Measurements from ENCODE around the gene OXT.
"Not testable (repeated sequence)": the region's sequence is repeated elsewhere in the genome, so short reads cannot be mapped to it uniquely, and the experiment has no call there.

OXT gene

DNA sequence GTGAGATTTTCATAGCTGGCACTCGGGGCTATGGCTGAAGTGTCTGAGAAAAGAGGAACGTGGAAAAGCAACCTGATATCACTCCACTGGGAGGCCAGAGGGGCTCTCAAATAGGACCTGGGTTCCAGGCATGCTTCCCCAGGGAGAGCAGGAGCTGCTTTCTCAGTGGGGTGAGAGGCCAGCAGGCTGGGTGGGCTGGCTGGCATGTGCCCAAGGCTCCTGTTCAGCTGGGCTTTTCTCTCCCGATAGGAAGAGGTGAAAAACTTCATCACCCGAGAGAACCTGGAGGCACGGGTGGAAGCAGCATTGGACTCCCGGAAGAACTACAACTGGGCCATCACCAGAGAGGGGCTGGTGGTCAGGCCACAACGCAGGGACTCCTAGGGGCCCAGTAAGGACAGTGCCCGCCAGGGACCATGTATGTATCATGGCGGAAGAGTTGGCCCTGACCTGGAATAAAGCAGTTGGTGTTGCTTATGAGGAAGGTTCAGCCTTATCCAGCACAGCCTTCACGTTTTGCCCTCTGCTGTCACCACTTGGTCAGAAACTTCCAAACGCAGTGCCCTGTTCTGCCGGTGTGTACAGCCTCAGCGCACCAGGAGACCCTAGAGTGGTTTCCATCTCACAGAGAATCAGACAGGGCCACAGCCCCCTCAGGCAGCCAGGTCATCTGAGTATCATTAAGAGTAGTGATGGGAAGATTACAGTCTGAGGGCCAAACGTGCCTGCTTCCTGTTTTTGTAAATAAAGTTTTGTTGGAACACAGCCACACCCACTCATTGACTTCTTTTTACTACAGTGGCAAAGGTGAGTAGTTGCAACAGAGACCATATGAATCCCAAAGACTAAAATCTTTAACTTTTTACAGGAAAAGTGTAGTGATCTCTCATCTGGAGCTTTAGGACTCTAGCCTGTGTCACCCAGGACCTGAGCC lies 23.7 kb upstream of the OXT start:
- in situ Hi-C loops (cut with MboI; ENCODE audit: low sequenced_read_pairs), result no loop called here

DNA sequence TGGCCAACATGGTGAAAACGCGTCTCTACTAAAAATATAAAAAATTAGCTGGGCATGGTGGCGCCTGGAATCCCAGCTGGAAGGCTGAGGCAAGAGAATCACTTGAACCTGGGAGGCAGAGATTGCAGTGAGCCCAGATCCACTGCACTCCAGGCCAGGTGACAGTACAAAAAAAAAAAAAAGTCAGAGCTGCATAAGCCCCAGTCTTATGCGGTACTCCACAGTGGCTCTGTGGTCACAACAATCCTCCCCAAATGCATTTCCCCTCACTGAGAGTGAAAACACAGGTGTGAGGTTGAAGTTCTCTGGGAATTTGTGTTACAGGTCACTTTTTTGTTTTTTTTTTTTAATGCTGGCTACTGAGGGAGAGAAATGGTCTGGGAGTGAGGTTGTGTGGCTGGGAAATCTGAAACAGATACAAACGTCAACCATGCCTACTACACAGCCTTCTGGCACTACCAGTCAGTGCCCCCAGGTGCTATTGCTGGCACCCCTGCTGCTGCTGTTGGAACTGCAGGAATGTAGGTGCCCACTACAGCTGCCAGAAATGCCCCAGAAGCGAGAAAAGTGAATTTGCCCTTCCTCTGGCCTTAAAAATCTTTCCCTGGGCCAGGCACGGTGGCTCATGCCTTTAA lies 19.9 kb upstream of the OXT start:
- in situ Hi-C loops (cut with MboI; ENCODE audit: low sequenced_read_pairs), result no loop called here

DNA sequence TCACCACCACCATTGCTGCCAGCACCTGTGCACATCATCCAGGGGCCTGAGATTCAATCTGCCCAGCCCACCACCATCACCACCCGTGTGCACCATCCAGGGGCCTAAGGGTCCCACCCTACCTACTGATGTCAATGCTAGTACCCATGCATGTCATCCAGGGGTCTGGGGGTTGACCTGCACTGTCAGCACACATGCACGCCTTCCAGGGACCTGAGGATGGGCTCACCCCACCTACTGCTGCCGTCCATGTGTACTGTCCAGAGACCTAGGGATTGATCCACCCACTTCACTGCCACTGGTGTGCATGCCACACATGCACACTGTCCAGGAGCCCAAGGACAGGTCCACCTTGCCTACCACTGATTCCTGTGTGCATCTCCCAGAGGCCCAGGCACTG lies 11.9 kb upstream of the OXT start:
- in situ Hi-C loops (cut with MboI; ENCODE audit: low sequenced_read_pairs), result no loop called here

DNA sequence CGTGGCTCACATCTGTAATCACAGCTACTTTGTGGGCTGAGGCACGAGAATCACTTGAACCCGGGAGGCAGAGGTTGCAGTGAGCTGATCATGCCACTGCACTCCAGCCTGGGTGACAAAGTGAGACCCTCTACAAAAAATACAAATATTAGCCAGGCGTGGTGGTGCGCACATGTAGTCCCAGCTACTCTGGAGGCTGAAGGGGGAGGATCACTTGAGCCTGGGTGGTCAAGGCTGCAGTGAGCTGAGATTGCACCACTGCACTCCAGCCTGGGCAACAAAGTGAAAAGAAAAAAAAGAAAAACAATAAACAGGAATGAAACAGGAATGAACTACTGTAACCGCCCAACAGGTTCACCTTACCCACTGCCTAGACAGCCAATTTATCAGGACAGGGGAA lies 7.3 kb upstream of the OXT start:
- in situ Hi-C loops (cut with MboI; ENCODE audit: low sequenced_read_pairs), result not testable (repeated sequence)

DNA sequence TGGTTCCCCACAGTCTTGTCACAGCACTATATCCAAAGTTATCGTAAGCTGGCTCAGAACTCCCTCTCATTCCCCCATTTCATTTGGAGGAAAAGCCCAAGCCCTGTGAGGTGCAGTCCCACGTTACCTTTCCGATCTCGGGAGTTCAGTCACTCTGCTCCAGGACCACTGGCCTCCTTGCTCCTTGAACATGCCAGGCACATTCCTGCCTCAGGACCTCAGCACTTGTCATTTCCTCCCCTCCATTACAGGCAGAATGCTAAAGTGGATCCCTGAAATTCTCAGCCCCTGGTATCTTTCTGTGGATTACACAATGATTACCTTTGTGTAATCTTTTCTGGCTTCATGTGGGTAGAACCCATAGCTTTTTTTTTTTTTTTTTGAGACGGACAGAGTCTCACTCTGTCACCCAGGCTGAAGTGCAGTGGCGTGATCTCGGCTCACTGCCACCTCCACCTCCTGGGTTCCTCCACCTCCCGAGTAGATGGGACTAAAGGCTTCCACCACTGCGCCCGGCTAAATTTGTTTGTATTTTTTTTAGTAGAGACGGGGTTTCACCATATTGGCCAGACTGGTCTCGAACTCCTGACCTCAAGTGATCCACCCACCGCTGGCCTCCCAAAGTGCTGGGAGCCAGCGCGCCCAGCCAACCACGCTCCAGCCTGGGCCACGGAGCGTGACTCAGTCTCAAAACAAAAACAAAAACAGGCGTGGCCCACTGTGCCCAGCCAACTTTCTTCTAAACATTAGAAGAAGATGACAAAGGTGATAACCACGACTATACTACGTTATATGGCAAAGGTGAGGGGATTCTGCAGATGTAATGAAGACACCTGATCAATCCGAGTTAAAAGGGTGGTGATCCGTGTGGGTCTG lies 4.0 kb upstream of the OXT start:
- in situ Hi-C loops (cut with MboI; ENCODE audit: low sequenced_read_pairs), result no loop called here

DNA sequence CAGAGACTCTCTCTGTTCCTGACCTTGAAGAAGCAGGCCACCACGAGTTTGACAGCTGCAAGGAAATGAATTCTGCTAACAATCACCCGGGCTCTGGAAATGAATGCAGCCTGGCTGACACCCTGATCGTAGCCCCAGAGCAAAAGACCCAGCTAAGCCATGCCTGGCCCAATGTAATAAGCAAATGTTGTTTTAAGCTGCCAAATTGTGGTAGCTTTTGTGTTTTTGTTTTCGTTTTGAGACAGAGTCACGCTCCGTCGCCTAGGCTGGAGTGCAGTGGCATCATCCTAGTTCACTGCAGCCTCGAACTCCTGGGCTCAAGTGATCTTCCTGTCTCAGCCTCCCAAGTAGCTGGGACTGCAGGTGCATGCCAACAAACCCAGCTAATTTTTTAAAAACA lies 3.3 kb upstream of the OXT start:
- in situ Hi-C loops (cut with MboI; ENCODE audit: low sequenced_read_pairs), result no loop called here

DNA sequence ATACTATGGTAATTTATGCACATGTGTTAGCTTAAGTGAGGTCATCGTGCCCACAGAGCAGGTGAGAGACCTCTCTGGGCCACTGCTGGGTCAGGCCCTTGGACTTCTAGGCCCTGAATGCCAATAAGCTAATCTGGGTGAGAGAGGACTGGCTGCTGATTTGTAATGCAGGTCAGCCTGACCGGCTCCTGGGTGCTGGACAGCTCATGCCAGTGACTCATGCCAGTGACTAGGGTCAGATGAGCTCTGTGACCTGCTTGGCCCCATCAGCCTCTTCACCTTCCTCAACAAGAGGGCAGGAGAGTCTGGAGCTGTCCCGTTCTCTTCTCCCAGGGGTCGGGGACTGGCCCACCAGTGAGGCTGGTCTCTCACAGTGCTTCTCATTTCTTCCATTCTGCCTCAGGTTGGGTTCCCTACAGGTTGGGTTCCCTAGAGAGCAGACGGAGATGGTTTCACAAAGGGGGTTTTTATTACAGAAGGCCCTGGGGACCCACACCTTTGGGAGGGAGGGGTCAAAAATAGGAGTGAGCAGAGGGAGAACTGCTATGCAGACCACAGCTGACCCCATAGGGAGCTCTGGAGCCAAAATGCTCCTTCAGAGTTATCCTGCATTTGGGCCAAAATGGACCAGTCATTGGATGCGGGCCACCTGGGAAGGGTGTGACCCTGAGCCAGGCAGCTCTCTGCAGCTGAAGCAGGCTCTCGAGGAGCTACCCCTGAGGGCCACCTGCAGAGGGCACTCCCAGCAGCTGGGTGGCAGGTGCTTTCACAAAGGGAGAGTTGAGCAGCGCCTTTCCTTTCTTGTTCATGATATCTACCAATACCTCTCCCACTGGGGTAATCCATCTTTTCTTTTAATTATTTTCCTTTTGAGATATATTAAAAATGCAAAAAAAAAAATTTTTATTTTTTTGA lies 2.2 kb upstream of the OXT start:
- in situ Hi-C loops (cut with MboI; ENCODE audit: low sequenced_read_pairs), result no loop called here

DNA sequence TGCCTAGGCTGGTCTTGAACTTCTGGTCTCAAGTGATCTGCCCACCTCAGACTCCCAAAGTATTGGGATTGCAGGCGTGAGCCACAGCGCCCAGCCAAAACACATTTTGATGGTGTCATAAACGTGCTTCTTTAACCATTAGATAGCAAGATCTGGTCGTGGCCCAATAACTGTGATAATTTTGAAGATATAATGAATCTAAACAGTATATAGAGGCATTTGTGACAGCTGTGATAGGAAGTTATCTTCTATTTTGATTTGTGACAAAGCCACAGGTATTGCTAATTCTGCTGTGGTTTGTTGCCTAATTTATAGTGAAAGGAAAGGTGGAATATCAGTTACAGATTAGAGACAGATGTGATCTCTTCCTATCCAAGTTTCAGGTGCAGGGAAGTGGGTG lies 695 bp upstream of the OXT start:
- in situ Hi-C loops (cut with MboI; ENCODE audit: low sequenced_read_pairs), result no loop called here

DNA sequence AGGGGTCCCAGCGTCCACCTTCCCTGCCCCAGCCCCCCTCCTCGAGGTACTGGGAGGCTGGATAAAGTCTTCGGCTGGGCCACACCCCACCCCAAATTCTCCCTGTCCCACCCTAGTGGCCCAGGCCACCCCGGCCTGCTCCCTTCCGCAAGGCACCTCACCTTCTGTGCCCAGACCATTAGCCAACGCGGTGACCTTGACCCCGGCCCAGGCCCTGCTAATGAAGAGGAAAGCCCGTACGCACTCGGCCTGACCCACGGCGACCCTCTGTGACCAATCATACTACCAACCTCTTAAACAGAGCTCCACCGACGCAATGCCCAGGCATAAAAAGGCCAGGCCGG lies 182 bp upstream of the OXT start:
- in situ Hi-C loops (cut with MboI; ENCODE audit: low sequenced_read_pairs), result no loop called here

DNA sequence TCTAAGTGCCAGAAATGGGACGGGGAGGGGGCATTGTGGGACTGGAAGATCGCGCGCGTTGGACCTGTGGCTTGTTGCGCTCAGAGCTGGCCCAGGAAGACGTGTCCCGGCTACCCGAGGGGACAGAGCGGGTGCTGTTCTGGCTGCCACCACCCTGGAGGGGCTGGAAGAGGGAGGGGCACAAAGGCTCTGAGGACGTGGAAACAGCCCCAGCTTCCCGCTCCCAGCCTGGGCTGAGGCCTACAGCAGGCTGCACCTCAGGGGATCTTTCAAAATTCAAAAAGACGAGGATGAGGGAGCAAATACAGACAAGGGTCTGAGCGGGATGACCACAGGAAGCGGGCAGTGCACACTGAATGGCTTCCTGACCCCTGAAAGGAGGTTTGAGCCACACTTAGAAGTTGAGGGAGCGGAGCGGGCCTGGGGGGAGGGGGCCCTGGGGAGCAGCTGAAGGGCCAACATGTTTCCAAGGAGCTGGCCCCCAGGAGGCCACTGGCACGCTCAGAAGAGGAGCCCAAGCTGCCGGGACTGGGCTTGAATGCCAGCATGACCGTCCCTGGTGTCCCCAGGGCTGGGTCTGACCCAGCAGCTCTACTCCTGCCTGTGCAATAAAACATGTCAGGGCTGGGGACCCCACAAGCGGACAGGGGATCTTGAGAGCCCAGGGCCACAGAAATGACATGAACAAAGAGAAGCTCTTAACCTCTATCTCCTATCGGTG lies 1.3 kb downstream of the OXT start:
- in situ Hi-C loops (cut with MboI; ENCODE audit: low sequenced_read_pairs), result no loop called here

DNA sequence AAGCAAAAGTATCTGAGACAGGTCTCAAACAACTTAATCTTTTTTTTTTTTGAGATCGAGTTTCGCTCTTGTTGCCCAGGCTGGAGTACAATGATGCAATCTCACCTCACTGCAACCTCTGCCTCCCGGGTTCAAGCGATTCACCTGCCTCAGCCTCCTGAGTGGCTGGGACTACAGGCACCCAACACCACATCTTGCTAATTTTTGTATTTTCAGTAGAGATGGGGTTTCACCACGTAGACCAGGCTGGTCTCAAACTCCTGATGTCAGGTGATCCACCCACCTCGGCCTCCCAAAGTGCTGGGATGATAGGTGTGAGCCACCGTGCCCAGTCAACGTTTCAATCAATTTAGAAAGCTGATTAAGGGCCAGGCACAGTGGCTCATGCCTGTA lies 1.8 kb downstream of the OXT start:
- in situ Hi-C loops (cut with MboI; ENCODE audit: low sequenced_read_pairs), result not testable (repeated sequence)

DNA sequence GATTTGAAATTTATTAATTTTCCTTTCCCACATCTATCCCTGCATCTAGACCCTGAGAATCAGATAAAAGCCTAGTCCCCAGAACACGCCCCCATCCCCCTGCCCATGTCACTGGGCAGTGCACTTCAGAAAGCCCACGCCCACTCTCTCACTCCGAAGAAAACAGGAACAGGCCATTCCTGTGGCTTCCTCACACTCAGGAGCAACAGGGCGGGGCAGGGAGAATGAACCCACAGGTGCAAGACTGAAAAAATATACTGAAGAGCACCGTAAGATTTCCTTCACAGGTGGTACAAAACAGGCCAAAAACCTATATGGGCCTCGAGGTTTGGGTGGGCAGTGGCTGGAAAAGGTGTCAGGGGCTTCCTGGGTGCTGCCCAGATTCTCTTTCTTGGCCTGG lies 3.4 kb downstream of the OXT start:
- in situ Hi-C loops (cut with MboI; ENCODE audit: low sequenced_read_pairs), result no loop called here

DNA sequence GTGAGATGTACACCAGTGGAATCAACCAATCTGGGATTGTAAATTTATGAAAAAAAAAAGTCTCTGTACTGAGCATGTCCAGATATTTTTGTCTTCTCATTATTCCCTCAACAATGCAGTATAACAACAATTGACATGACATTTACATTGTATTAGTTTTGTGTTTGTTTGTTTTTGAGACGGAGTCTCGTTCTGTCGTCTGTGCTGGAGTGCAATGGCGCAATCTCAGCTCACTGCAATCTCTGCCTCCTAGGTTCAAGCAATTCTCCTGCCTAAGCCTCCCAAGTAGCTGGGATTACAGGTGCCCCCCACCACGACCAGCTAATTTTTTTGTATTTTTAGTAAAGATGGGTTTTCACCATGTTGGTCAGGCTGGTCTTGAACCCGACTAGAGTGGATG lies 3.9 kb downstream of the OXT start:
- in situ Hi-C loops (cut with MboI; ENCODE audit: low sequenced_read_pairs), result not testable (repeated sequence)

DNA sequence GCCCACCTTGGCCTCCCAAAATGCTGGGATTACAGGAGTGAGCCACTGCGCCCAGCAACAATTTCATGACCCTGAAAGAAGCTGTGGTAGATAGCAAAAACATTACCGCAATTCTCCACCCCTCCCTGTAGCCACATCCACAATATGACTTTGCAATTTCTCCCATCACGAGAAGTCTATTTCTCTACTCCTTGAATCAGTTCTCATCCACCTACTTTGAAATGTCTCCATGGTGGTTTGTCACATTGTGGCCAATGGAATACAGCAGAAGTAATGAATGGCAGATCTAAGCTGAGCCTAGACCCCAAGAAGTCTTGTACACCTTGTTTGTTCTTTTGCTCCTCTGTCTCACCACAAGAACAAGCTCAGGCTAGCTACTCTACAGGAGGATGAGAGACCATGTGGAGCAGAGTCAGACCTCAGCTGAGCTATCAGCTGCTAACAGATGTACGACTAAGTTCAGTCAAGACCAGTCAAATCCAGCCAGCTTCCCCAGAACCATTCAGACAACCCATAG lies 6.3 kb downstream of the OXT start:
- in situ Hi-C loops (cut with MboI; ENCODE audit: low sequenced_read_pairs), result no loop called here

DNA sequence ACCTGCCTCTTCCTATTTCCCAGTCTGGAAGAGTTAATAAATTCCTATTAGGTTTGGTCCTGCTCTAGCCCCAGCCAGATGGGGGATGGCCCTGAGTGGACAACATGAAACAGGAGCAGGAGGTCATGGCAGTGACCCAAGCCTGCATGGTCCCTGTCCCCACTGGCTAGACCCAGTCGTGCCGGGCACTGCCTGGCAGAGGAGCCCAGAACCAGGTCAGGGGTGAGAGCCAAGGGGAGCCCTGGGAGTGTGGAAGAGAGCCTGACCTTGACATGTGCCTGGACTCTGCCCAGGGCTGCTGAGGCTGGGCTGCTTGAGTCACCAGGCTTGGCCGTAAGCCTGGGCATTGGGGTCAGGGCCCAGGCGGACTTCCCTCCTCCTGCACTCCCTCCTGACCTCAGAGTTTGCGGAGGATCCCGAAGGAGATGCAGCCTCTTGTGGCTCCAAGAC lies 9.5 kb downstream of the OXT start:
- in situ Hi-C loops (cut with MboI; ENCODE audit: low sequenced_read_pairs), result no loop called here

DNA sequence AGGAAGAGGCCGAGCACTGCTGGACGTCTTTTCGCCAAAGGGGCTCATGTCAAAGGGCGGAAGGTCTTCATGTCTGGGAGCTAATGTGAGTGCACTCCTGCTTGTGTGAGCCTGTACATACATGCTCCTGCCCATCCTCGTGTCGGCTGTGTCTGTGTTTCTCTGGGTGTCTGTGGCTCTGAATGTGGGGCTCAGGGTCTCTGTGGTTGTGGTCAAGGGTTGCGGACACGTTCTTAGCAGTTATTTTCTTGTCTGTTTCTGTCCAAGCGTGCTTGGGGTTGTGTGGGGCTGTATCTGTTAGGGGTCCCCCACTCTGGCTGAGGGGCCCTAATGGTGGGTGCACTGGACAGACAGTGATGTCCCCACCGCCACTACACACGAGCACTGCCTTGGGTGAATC lies 10.2 kb downstream of the OXT start:
- in situ Hi-C loops (cut with MboI; ENCODE audit: low sequenced_read_pairs), result no loop called here

DNA sequence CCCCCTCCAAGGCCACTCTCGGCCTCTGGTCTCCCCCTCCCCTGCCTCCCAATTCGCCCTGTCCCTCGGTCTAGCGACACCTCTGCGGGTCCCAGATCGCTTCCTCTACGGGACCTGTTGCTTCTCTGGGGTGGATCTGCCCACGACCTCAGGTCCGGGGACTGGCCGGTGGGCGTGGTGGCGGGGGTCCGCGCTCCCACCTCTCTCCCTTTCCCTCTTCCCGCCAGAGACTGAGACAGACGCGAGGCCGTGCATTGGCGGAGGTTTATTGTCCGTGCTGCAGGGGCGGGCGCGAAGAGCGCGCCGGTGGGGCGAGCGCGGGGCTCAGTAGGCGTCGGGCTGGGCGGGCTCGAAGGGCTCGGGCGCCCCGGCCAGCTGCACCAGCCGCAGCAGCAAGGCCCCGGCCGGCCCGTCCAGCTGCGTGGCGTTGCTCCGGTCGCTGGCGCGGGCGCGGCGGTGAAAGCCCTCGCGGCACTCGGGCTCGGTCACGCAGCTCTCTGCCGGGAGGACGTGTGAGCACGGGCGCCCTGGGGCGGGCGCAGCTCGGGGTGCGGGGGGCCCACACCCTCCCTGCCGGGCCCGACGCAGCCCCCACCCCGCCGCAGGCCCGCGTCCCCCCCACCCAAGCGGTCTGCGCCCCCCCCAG lies 11.0 kb downstream of the OXT start:
- in situ Hi-C loops (cut with MboI; ENCODE audit: low sequenced_read_pairs), result no loop called here

DNA sequence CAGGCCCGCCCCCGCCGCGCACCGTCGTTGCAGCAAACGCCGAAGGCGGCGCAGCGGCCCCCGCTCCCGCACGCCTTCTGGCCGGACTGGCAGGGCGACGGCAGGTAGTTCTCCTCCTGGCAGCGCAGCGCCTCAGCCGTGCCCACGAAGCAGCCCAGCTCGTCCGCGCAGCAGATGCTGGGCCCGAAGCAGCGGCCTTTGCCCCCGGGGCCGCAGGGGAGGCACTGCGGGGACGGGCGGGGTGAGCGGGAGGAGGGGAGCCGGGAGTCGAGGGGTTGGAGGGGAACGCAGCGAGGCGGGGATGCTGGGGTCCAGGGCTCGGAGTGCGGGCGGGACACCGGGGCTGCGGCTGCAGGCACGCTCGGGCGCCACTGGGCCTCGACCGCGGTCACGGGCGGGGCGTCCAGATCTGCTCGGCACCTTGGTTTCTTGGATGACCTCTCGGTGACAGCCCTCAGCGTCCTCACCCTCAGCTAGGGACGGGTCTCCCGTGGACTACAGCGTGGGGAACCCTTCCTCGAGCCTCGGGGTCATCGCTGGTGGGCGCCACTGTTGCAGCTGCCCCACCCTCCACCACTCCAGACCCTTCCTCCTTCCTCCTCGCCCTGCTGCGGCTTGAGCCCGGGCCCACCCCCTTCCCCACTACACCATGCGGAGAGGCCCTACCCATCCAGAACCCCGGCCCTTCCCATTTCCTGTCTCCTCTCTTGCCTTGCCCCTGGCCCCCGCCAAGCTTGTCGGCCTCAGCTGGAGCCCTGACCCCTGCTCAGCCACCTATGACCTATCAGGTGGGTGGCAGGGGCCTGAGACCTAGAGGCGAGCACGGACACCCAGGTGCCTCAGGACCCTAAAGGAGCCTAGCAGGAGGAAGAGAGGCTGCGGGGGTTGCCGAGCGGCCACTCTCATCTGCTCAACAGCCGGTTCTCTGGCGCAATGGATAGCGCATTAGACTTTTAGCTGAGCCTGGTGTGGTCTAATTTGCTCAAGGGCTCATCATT lies 11.8 kb downstream of the OXT start:
- in situ Hi-C loops (cut with MboI; ENCODE audit: low sequenced_read_pairs), result no loop called here
